GM12878 (cell line): ENCODE data around the gene FOXA2. TPM values are rescaled to one million over a fixed set of nuclear protein-coding genes. Genes with fewer than 3 reads are reported as not detected.

Experiments
- ATAC-seq: fragments of 200-7000 bp; cut with Tn5 transposase; 3 replicates; pipeline ENCODE4 v1.9.1; 2020; ENCODE audit warnings: mild to moderate bottlenecking, moderate library complexity
- BruUV-seq: library from RNA; stranded (reverse); fragments of 400-500 nt; replicated peaks from 2 replicates; lab custom pipeline; 2021; lab: Mats Ljungman, UMichigan
- CTCF ChIA-PET: fragments of 300-600 bp; sonication (Branson Sonifier 250); formaldehyde crosslinking; extraction: SDS; loops from one replicate; lab custom pipeline; 2021; ENCODE audit warnings: inconsistent platforms; lab: Yijun Ruan, JAX
- POLR2A ChIA-PET: fragments of 350-600 bp; formaldehyde crosslinking; extraction: SDS; loops from one replicate; lab custom pipeline; 2021; ENCODE audit warnings: inconsistent platforms; lab: Charles Lee
- RAD21 ChIA-PET: fragments of 300-600 bp; sonication (Branson Sonifier 250); formaldehyde crosslinking; loops from one replicate; lab custom pipeline; 2023; ENCODE audit warnings: antibody characterized with exemption; ENCODE audit not compliant: unreplicated experiment; lab: Charles Lee
- SMC1A ChIA-PET: fragments of 300-600 bp; sonication (Branson Sonifier 250); formaldehyde crosslinking; loops from one replicate; lab custom pipeline; 2023; ENCODE audit not compliant: unreplicated experiment, uncharacterized antibody; lab: Charles Lee
- DNase-seq: peaks from one replicate; pipeline ENCODE4 v3.0.0-alpha.2; 2011; ENCODE audit warnings: low read depth, low spot score
- FAIRE-seq: peaks from 3 replicates; lab custom pipeline; 2011; peaks lifted over from hg19 to GRCh38; lab: Jason Lieb, UNC
- H2AFZ ChIP-seq: 2 replicates; pipeline ENCODE4 v1.6.0; 2011; ENCODE audit warnings: low read depth, low read length, control low read depth; ENCODE audit not compliant: control insufficient read depth
- H3K27ac ChIP-seq: 2 replicates; pipeline ENCODE4 v1.5.1; 2011; ENCODE audit warnings: control low read depth; ENCODE audit not compliant: control insufficient read depth, insufficient read depth
- H3K27me3 ChIP-seq, 2 experiments: replicated peaks in 1 of 2; 2 replicates each; pipeline versions ENCODE4 v1.6.0 to v1.6.1; 2011; ENCODE audit warnings: low read length in 1 of 2; ENCODE audit not compliant: control insufficient read depth in 2 of 2, insufficient read depth in 2 of 2
- H3K36me3 ChIP-seq, 2 experiments: 2 replicates each; pipeline ENCODE4 v1.5.1; 2011; ENCODE audit warnings: low read length in 1 of 2; ENCODE audit not compliant: control insufficient read depth in 2 of 2, insufficient read depth in 2 of 2
- H3K4me1 ChIP-seq: 2 replicates; pipeline ENCODE4 v1.6.1; 2011; ENCODE audit warnings: mild to moderate bottlenecking, low read length, moderate library complexity, mixed read lengths; ENCODE audit not compliant: control insufficient read depth, insufficient read depth
- H3K4me2 ChIP-seq: 2 replicates; pipeline ENCODE4 v1.6.0; 2011; ENCODE audit warnings: control low read depth; ENCODE audit not compliant: control insufficient read depth, insufficient read depth
- H3K4me3 ChIP-seq: fragments of 200-600 bp; sonication (generic); 2 replicates; pipeline ENCODE4 v1.5.1; 2016
- H3K79me2 ChIP-seq: 2 replicates; pipeline ENCODE4 v1.6.0; 2011; ENCODE audit warnings: low read length; ENCODE audit not compliant: control insufficient read depth, insufficient read depth
- H3K9ac ChIP-seq: 2 replicates; pipeline ENCODE4 v1.8.0; 2011; ENCODE audit warnings: low read length, control low read depth, mixed read lengths; ENCODE audit not compliant: control insufficient read depth, insufficient read depth
- H3K9me3 ChIP-seq: replicated peaks from 3 replicates; pipeline ENCODE4 v1.5.1; 2011; ENCODE audit warnings: mild to moderate bottlenecking, low read length; ENCODE audit not compliant: control insufficient read depth, insufficient read depth
- H4K20me1 ChIP-seq: 2 replicates; pipeline ENCODE4 v1.6.0; 2011; ENCODE audit not compliant: control insufficient read depth, insufficient read depth
- CBX5 ChIP-seq: sonication (generic); IDR thresholded peaks from 2 replicates; pipeline ENCODE4 v1.6.1; 2016; ENCODE audit warnings: low read depth, moderate library complexity, mild to moderate bottlenecking, inconsistent platforms
- IKZF2 ChIP-seq, 2 experiments: fragments of 450-650 bp; IDR thresholded peaks; 2 replicates each; pipeline ENCODE4 v1.6.1; 2017; ENCODE audit warnings: mild to moderate bottlenecking in 2 of 2, moderate library complexity in 2 of 2
- MXI1 ChIP-seq: fragments of 150-350 bp; IDR thresholded peaks from 2 replicates; pipeline ENCODE4 v1.6.1; 2011; ENCODE audit warnings: low read depth, mild to moderate bottlenecking, inconsistent platforms, low read length, improper control_type of control experiment
- NFYA ChIP-seq: IDR thresholded peaks from 2 replicates; pipeline ENCODE4 v1.6.1; 2011; ENCODE audit warnings: low read depth, mild to moderate bottlenecking, low read length, improper control_type of control experiment, borderline replicate concordance
- PML ChIP-seq: IDR thresholded peaks from 2 replicates; pipeline ENCODE4 v1.6.1; 2012; ENCODE audit warnings: low read length, inconsistent platforms
- RAD21 ChIP-seq: IDR thresholded peaks from 2 replicates; pipeline ENCODE4 v1.6.1; 2011; ENCODE audit warnings: mild to moderate bottlenecking, low read depth, low read length, moderate library complexity; ENCODE audit not compliant: insufficient read depth
- RFX5 ChIP-seq: IDR thresholded peaks from 2 replicates; pipeline ENCODE4 v1.6.1; 2011; ENCODE audit warnings: low read depth, low read length, improper control_type of control experiment
- SIN3A ChIP-seq: IDR thresholded peaks from 2 replicates; pipeline ENCODE4 v1.6.1; 2012; ENCODE audit warnings: low read depth, low read length, improper control_type of control experiment
- SMC3 ChIP-seq: IDR thresholded peaks from 2 replicates; pipeline ENCODE4 v1.6.1; 2011; ENCODE audit warnings: low read length, improper control_type of control experiment, borderline replicate concordance
- SREBF2 ChIP-seq: IDR thresholded peaks from 2 replicates; pipeline ENCODE4 v1.6.1; 2012; ENCODE audit warnings: mild to moderate bottlenecking, low read length
- STAT1 ChIP-seq: fragments of 450-650 bp; conservative IDR thresholded peaks from 2 replicates; pipeline ENCODE4 v1.6.1; 2014; ENCODE audit warnings: antibody characterized with exemption, mild to moderate bottlenecking
- STAT3 ChIP-seq: IDR thresholded peaks from 2 replicates; pipeline ENCODE4 v1.6.1; 2011; ENCODE audit warnings: low read depth, low read length, improper control_type of control experiment
- TCF12 ChIP-seq: IDR thresholded peaks from 2 replicates; pipeline ENCODE4 v1.6.1; 2011; ENCODE audit warnings: low read depth, mild to moderate bottlenecking, low read length
- ZNF622 ChIP-seq: fragments of 450-650 bp; IDR thresholded peaks from 2 replicates; pipeline ENCODE4 v1.6.1; 2017; ENCODE audit warnings: mild to moderate bottlenecking, inconsistent platforms
- WGBS: methylation state at CpG from one replicate; pipeline ENCODE4 v1.1.6; 2016; ENCODE audit warnings: low lambda C conversion rate; ENCODE audit not compliant: insufficient replicate concordance, insufficient coverage; ENCODE audit errors: missing lambda C conversion rate; 5-methylcytosine and 5-hydroxymethylcytosine counted together
- in situ Hi-C: fragments of 300-500 bp; cut with MboI; formaldehyde crosslinking; loops from 9 replicates; pipeline ENCODE4 v1.14.3; 2018; ENCODE audit warnings: mixed read lengths
- intact Hi-C: fragments of 100-400 bp; cut with micrococcal nuclease; formaldehyde crosslinking; loops from one replicate; pipeline ENCODE4 v1.14.2; 2022; ENCODE audit not compliant: unreplicated experiment
- polyA plus RNA-seq, 11 experiments: library from polyadenylated mRNA; depleted of rRNA in 4 of 11; unstranded in 6 of 11; stranded (reverse) in 5 of 11; fragments of >200 nt; fragmentation: Nextera tagmentation in 4 of 11; fragmentation: Illumina TruSeq in 1 of 11; extraction: Ambion mirVana in 4 of 11; extraction: Trizol in 1 of 11; gene quantifications; 1 replicate in 1 of 11; 2 replicates in 10 of 11; pipeline versions ENCODE4 v1.2.1 to v1.2.3, GENCODE V29; 2011 to 2016; ENCODE audit warnings: inconsistent platforms in 2 of 11, missing spikeins in 2 of 11, low read depth in 1 of 11
- total RNA-seq, 4 experiments: library from RNA; depleted of rRNA in 3 of 4; stranded (reverse); fragments of >200 nt in 3 of 4; fragmentation: Illumina TruSeq in 1 of 4; extraction: Trizol in 1 of 4; gene quantifications; 2 replicates each; pipeline versions ENCODE4 v1.2.1 to v1.2.3, GENCODE V29; 2013 to 2021
- TF ChIP-seq, protein P1 (sequence below): fragments of 450-650 bp; IDR thresholded peaks from 2 replicates; pipeline ENCODE4 v1.6.1; 2017; ENCODE audit warnings: mild to moderate bottlenecking
- TF ChIP-seq, protein P2 (sequence below): IDR thresholded peaks from 2 replicates; pipeline ENCODE4 v1.6.1; 2012; ENCODE audit warnings: mild to moderate bottlenecking, low read depth, low read length

FOXA2 gene
- total and polyA plus RNA-seq, 10 of the 15 experiments (the other 5 are each of a cell fraction or from before 2014, with no cell fraction given): not detected

DNA sequence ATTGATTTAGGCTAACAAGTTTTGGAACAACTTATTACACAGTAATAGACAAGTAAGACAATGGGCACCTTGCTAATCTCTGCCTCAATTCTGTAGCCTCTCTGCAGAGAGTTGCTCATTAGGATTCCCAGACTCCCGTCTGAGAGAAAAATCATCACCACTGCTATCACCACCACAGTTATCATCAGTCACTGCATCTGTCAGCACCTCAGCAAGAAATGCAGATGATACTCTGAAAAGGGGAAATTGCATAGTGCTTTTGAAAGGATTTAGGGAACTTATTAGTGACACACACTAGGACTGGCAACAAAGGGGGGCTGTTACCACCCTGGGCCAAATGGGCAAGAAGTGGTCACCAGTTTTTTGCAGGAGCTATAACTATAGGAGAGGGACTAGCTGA, 39.9 kb downstream of the FOXA2 start:
- POLR2A ChIA-PET: no interaction called here
- Histone ChIP-seq H3K27me3 (no peaks in the 10 kb centered on the region), H4K20me1 (no peaks in the 10 kb centered on the region), H2AFZ (no peak overlapping the region), H3K9me3 (no peaks in the 10 kb centered on the region; the same call in 2 of the 3 replicates), H3K4me1 (no peaks in the 10 kb centered on the region), H3K36me3 (no peaks in the 10 kb centered on the region), H3K4me2 (no peak overlapping the region), H3K79me2 (no peaks in the 10 kb centered on the region), H3K9ac (no peak overlapping the region), H3K4me3 (no peak overlapping the region), H3K27ac (no peak overlapping the region)
- CTCF ChIA-PET: no interaction called here
- intact Hi-C loops: no loop called here
- 33% methylated on average over 1 of the region's 1 CpG for WGBS
- ATAC-seq: no peak
- RAD21 ChIA-PET: no interaction called here
- SMC1A ChIA-PET: no interaction called here
- TF ChIP-seq MXI1: no peak
- TF ChIP-seq TCF12: no peak
- TF ChIP-seq PML: no peak
- TF ChIP-seq SMC3: no peak
- TF ChIP-seq RAD21: no peak
- TF ChIP-seq, protein P1, sequence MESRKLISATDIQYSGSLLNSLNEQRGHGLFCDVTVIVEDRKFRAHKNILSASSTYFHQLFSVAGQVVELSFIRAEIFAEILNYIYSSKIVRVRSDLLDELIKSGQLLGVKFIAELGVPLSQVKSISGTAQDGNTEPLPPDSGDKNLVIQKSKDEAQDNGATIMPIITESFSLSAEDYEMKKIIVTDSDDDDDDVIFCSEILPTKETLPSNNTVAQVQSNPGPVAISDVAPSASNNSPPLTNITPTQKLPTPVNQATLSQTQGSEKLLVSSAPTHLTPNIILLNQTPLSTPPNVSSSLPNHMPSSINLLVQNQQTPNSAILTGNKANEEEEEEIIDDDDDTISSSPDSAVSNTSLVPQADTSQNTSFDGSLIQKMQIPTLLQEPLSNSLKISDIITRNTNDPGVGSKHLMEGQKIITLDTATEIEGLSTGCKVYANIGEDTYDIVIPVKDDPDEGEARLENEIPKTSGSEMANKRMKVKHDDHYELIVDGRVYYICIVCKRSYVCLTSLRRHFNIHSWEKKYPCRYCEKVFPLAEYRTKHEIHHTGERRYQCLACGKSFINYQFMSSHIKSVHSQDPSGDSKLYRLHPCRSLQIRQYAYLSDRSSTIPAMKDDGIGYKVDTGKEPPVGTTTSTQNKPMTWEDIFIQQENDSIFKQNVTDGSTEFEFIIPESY: no peak
- in situ Hi-C loops: no loop called here
- DNase-seq: no peak
- no TSS peak for BruUV-seq
- FAIRE-seq: no peak

DNA sequence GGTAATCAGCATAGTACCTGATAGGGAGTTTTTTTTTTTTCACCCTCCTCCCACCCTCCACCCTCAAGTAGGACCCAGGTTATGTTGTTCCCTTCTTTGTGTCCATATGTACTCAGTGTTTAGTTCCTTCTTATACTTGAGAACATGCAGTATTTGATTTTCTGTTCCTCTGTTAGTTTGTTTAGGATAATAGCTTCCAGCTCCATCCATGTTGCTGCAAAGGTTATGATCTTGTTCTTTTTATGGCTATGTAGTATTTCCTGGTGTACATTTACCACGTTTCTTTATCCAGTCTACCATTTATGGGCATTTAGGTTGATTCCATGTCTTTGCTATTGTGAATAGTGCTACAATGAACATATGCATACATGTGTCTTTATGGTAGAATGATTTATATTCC, 41.9 kb downstream of the FOXA2 start:
- Histone ChIP-seq H3K27me3 (no peaks in the 10 kb centered on the region), H3K4me3 (no peak overlapping the region), H3K4me2 (no peak overlapping the region), H3K79me2 (no peaks in the 10 kb centered on the region), H2AFZ (no peak overlapping the region), H4K20me1 (no peaks in the 10 kb centered on the region), H3K4me1 (no peaks in the 10 kb centered on the region), H3K36me3 (no peaks in the 10 kb centered on the region), H3K27ac (no peak overlapping the region), H3K9ac (no peak overlapping the region), H3K9me3 (no peaks in the 10 kb centered on the region)
- FAIRE-seq (no peak), ATAC-seq (no peak), DNase-seq (no peak)
- intact Hi-C loops: no loop called here
- no TSS peak for BruUV-seq
- ChIA-PET POLR2A (no interaction called here), CTCF (no interaction called here), RAD21 (no interaction called here), SMC1A (no interaction called here)
- in situ Hi-C loops: no loop called here
- 0% methylated on average over 1 of the region's 1 CpG for WGBS
- TF ChIP-seq SREBF2 (no peak), STAT3 (no peak), SIN3A (no peak), ZNF622 (no peak), RFX5 (no peak), IKZF2 (IDR thresholded peaks at IDR 0.05) (no peak), CBX5 (no peak), STAT1 (no peak), NFYA (no peak)
- TF ChIP-seq, protein P2, sequence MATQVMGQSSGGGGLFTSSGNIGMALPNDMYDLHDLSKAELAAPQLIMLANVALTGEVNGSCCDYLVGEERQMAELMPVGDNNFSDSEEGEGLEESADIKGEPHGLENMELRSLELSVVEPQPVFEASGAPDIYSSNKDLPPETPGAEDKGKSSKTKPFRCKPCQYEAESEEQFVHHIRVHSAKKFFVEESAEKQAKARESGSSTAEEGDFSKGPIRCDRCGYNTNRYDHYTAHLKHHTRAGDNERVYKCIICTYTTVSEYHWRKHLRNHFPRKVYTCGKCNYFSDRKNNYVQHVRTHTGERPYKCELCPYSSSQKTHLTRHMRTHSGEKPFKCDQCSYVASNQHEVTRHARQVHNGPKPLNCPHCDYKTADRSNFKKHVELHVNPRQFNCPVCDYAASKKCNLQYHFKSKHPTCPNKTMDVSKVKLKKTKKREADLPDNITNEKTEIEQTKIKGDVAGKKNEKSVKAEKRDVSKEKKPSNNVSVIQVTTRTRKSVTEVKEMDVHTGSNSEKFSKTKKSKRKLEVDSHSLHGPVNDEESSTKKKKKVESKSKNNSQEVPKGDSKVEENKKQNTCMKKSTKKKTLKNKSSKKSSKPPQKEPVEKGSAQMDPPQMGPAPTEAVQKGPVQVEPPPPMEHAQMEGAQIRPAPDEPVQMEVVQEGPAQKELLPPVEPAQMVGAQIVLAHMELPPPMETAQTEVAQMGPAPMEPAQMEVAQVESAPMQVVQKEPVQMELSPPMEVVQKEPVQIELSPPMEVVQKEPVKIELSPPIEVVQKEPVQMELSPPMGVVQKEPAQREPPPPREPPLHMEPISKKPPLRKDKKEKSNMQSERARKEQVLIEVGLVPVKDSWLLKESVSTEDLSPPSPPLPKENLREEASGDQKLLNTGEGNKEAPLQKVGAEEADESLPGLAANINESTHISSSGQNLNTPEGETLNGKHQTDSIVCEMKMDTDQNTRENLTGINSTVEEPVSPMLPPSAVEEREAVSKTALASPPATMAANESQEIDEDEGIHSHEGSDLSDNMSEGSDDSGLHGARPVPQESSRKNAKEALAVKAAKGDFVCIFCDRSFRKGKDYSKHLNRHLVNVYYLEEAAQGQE: no peak
